ENCODE results near the gene PCNX3. TPM values are rescaled to one million over a fixed set of nuclear protein-coding genes. Genes with fewer than 3 reads are reported as not detected.

PCNX3 gene
- total RNA-seq, 1 experiment from 2014 or later, result 50.4 TPM

GRCh38 chr11:65648997-65649493 is 33.5 kb downstream of the PCNX3 start:
- no TSS peak for BruUV-seq (replicated peaks)
- POLR2A ChIA-PET, result interaction anchor here (0.7 kb wide), 1 partner anchor 14 kb away, joined by 4 read pairs; the partner anchor contains the start of gene RELA
- Histone ChIP-seq H3K9ac (ENCODE audit: low read length) (no peak overlapping the region), H3K27me3 (ENCODE audit: insufficient read depth, low read length) (no peaks in the 10 kb centered on the region), H3K9me2 (ENCODE audit: insufficient read depth) (no peaks in the 10 kb centered on the region), H3K27ac (ENCODE audit: low read depth, low read length) (peak overlapping the region; percentile 96; the same call in 1 of the 2 replicates), H4K20me1 (ENCODE audit: insufficient read depth) (no peaks in the 10 kb centered on the region), H3K4me2 (ENCODE audit: low read length) (no peak overlapping the region), H2AFZ (ENCODE audit: low read depth, low read length, poor library complexity, severe bottlenecking) (no peak overlapping the region), H3K36me3 (ENCODE audit: control insufficient read depth in 1 of 2, insufficient read depth in 2 of 2, low read length in 2 of 2) (peaks cover 0 to 10% of the 10 kb centered on the region in 2 experiments; a peak in 1 of 4 replicates), H3K4me3 (replicated peaks in 1 of 2; ENCODE audit: low read depth in 1 of 2, low read length in 2 of 2) (no peak overlapping the region), H3K79me2 (ENCODE audit: insufficient read depth, low read length) (no peaks in the 10 kb centered on the region; the same call in 1 of the 2 replicates), H3K9me3 (ENCODE audit: control insufficient read depth in 1 of 2, insufficient read depth in 1 of 2, low read depth in 1 of 2, low read length in 2 of 2) (no peaks in the 10 kb centered on the region), H3K4me1 (ENCODE audit: control insufficient read depth in 1 of 2, insufficient read depth in 2 of 2, low read length in 2 of 2) (peaks cover 56 to 87% of the 10 kb centered on the region in 2 experiments)
- no peak for ATAC-seq
- RAD21 ChIA-PET (ENCODE audit: low non-redundant PET in 1 of 2, low total read pairs in 2 of 2, uncharacterized antibody in 2 of 2, unreplicated experiment in 2 of 2), result no interaction called here
- intact Hi-C loops (cut with micrococcal nuclease), result no loop called here
- CTCF ChIA-PET, result no interaction called here
- DNase-seq (ENCODE audit: low read depth, low spot score), result no peak
- TF ChIP-seq EZH2 (IDR thresholded peaks at IDR 0.05) (no peak), TCF7L2 (IDR thresholded peaks at IDR 0.05; ENCODE audit: borderline replicate concordance, extremely low read depth, insufficient read depth, insufficient read length) (no peak), CEBPB (IDR thresholded peaks at IDR 0.05; ENCODE audit: low read depth) (no peak), ELF1 (IDR thresholded peaks at IDR 0.05; ENCODE audit: borderline replicate concordance, low read depth) (no peak)
- TF ChIP-seq, protein P1, sequence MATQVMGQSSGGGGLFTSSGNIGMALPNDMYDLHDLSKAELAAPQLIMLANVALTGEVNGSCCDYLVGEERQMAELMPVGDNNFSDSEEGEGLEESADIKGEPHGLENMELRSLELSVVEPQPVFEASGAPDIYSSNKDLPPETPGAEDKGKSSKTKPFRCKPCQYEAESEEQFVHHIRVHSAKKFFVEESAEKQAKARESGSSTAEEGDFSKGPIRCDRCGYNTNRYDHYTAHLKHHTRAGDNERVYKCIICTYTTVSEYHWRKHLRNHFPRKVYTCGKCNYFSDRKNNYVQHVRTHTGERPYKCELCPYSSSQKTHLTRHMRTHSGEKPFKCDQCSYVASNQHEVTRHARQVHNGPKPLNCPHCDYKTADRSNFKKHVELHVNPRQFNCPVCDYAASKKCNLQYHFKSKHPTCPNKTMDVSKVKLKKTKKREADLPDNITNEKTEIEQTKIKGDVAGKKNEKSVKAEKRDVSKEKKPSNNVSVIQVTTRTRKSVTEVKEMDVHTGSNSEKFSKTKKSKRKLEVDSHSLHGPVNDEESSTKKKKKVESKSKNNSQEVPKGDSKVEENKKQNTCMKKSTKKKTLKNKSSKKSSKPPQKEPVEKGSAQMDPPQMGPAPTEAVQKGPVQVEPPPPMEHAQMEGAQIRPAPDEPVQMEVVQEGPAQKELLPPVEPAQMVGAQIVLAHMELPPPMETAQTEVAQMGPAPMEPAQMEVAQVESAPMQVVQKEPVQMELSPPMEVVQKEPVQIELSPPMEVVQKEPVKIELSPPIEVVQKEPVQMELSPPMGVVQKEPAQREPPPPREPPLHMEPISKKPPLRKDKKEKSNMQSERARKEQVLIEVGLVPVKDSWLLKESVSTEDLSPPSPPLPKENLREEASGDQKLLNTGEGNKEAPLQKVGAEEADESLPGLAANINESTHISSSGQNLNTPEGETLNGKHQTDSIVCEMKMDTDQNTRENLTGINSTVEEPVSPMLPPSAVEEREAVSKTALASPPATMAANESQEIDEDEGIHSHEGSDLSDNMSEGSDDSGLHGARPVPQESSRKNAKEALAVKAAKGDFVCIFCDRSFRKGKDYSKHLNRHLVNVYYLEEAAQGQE (IDR thresholded peaks at IDR 0.05; ENCODE audit: low read depth), result no peak

Measured in HCT116 (cell line).